ENCODE results near the gene WDR38. TPM values are rescaled to one million over a fixed set of nuclear protein-coding genes. Genes with fewer than 3 reads are reported as not detected.
A peak's percentile ranks its signal among the peaks of the same experiment; 100 is the strongest.

The WDR38 gene
- total RNA-seq (2014; rRNA removed; shearing (Covaris generic)): 0.12 and 0.20 TPM in 2 replicates

- DNase-seq (ENCODE audit: low read depth): peak; percentile 77
Observed at GRCh38 chr9:124852829-124853531, at the start of gene WDR38. Gene WDR38, plus strand, starts transcription at chr9:124853460. Its CDS starts 72 bp downstream, at chr9:124853532.

GRCh38 chr9:124803911-124804310 lies 49.3 kb upstream of the WDR38 start:
- no peak for DNase-seq (ENCODE audit: low read depth)

- DNase-seq (ENCODE audit: low read depth): no peak
Observed at GRCh38 chr9:124805186-124805585, 48.1 kb upstream of the WDR38 start.

GRCh38 chr9:124808246-124808956 lies 44.9 kb upstream of the WDR38 start:
- DNase-seq (ENCODE audit: low read depth): no peak

GRCh38 chr9:124809211-124809610 lies 44.0 kb upstream of the WDR38 start:
- no peak for DNase-seq (ENCODE audit: low read depth)

GRCh38 chr9:124809741-124810500 lies 43.3 kb upstream of the WDR38 start:
- no peak for DNase-seq (ENCODE audit: low read depth)

- peak; percentile 73 for DNase-seq (ENCODE audit: low read depth)
Observed at GRCh38 chr9:124810663-124811355, 42.5 kb upstream of the WDR38 start.

- DNase-seq (ENCODE audit: low read depth): peak; percentile 96
Observed at GRCh38 chr9:124812441-124812876, 40.8 kb upstream of the WDR38 start.

GRCh38 chr9:124813041-124813440 lies 40.2 kb upstream of the WDR38 start:
- no peak for DNase-seq (ENCODE audit: low read depth)

GRCh38 chr9:124813501-124814163 lies 39.6 kb upstream of the WDR38 start:
- no peak for DNase-seq (ENCODE audit: low read depth)

- no peak for DNase-seq (ENCODE audit: low read depth)
Observed at GRCh38 chr9:124814164-124814535, 39.1 kb upstream of the WDR38 start.

- no peak for DNase-seq (ENCODE audit: low read depth)
Observed at GRCh38 chr9:124815601-124816000, 37.7 kb upstream of the WDR38 start.

GRCh38 chr9:124818431-124819281 lies 34.6 kb upstream of the WDR38 start:
- peak; percentile 98 for DNase-seq (ENCODE audit: low read depth)

GRCh38 chr9:124820698-124821623 lies 32.3 kb upstream of the WDR38 start:
- peak; percentile 47 for DNase-seq (ENCODE audit: low read depth)

GRCh38 chr9:124828489-124829333 lies 24.5 kb upstream of the WDR38 start:
- DNase-seq (ENCODE audit: low read depth): no peak

GRCh38 chr9:124829334-124829669 lies 24.0 kb upstream of the WDR38 start:
- DNase-seq (ENCODE audit: low read depth): no peak

- no peak for DNase-seq (ENCODE audit: low read depth)
Observed at GRCh38 chr9:124830593-124830992, 22.7 kb upstream of the WDR38 start.

- DNase-seq (ENCODE audit: low read depth): no peak
Observed at GRCh38 chr9:124831642-124832364, 21.5 kb upstream of the WDR38 start.
